ENCODE data around the gene KLK15.
"Not testable (repeated sequence)": the region's sequence is repeated elsewhere in the genome, so short reads cannot be mapped to it uniquely, and the experiment has no call there.

Gene KLK15

DNA sequence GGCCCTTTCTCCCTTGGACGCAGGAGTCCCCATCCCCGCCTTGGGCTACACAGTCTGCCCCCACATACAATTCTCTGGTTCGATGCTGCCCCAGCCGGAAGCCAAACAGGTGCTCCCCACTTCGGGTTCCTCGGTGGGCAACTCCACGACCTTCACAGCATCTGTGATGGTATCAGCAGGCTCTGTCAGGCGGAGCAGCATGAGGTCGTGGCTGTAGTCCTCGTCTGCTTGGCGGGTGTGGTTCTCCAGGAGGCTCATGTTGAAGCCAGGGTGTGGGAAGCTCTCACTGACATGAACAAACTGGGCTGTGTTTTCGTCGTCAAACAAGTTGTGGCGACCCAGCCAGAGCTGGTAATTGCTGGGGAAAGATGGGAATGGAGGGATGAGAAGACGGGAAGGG, 13.3 kb downstream of the KLK15 start:
- no peak for DNase-seq

DNA sequence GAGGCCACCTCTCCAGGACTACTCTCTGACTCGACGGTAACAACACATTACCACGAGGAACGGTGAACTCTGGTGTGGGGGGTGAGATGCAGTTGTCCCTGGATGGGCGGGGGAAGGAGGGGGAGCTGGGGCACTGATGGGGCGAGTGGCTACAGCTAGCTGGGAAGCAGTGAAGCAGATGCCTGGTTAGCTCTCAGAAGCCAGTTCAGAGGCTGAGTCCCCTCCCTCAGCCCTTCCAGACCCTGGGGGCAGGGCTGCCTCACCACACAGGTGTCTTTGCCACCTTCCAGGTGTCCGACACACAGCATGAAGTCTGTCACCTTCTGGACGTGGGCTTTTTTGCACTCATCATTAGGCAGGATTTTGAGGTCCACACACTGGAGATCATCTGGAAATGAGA, 13.7 kb downstream of the KLK15 start:
- no peak for DNase-seq

DNA sequence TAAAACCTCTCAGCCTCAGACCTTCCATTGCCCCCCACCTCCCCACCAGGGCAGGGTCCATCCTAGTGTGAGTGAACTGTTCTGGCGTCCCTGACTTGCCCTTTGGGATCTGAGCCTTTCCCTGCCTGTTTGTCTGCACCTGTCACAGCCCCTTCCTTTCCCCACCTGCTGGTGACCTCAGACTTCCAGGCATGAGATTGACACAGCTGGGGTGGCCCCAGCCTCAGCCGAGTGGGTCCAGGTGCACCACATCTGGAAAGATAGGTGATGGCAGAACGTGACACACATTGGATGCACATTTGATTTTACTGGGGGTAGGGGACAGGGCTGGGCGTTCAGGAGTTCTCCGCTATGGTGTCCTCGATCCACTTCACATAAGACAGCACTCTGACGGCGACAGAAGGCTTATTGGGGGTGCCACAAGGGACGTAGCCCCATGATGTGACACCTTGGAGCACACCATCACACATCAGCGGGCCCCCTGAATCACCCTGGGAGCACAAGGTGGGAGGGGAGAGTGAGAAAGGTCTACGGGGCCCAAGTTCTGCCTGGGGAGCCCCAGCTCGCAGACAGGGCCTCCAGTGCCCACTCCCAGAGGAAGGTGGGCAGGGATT, 14.4 kb downstream of the KLK15 start:
- DNase-seq: no peak

DNA sequence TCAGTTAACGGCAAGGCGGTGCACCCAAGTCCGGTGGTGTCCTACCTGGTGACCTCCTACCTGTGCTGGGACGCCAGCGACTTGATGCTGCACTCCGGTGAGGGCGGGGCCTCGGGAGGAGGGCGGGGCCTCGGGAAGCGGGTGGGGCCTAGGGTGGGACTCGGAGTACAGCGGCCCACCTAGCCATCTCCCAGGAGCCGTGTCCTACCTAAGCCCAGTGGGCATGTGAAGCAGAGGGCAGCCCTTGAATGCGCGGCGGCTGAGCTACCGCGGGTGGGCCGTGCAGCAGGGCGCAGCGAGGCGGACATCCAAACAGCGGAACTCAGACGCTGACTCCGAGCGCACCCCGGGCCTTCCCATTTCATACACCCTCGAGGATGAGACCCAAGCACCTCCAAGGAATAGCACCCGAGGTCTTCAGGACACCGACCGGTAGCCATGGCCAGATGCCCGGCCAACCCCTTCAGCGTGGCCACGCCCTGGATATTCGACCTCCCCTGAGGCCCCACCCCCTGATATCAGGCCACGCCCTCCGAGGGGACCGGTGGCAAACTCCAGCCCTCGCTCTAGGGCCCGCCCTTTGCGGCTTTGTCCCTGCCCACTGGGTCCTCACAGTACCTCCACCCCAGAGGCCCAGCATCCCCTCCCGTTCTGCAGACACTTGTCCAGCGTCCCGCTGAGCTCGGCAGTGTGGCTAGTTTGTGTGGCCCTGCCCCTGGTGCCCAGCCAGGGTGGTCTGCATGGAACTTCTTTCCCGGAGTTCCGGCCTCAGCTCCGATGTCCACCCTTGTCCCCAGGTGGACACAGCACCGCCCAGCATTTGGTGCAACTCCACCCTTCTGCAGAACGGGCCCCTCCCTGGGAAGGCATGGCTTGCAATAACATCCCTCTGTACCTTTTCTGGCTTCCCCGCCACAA, 15.2 kb downstream of the KLK15 start:
- DNase-seq: no peak

DNA sequence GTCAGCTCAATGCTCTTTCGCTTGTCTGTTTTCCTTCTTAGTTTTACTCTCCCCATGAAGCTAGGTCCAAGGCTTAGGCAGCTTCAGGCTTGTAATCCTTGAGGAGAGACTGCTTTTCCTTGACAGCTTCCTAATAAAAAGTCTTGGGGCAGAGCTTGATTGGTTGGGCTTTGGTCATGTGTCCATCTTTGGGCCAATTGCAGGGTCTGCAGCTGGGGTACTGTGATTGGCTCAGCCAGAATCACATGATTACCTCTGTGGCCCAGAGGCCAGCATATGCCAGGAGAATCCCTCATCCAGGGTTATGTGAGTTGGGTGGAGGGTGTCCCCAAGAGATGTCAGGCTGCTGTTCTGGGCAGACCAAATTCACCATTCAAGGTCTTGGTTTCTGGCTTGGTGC, 17.9 kb downstream of the KLK15 start:
- DNase-seq: no peak

DNA sequence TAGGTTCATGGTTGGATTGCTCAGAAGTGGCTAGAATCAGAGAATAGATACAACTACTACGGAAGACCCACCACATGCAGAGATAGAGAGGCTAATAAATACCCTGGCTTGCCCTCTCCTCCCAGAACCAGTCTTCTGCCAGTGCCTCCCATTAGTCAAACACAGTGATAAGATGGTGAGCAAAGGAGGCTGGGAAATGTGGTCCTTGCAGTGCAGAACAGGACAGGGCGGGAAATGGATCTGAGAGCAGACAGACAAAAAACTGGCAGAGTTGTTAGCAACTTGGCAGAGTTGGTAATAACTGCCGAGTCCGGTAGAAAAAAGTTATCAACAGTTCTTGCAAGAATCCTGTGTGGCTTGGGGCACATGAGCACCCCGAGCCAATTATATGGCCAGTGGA, 18.5 kb downstream of the KLK15 start:
- DNase-seq: no peak

DNA sequence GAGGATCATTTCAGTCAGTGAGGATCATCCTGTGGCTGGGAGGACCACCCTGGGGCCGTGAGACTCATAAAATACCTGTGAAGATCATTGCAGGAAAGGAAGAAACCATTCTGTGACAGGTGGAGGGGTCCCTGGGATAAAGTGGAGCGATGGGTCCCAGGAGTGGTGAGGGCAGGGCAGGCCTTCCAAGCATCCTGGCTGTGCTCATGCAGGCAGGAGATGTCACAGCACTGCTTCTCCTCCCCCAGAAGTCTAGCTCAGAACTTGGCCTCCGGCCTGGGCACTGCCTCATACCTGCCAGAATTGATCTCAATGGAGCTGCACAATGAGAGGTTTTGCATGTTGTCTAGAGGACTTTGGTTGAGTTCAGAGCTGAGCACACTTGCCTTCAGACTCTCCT, 20.9 kb downstream of the KLK15 start:
- DNase-seq: no peak

DNA sequence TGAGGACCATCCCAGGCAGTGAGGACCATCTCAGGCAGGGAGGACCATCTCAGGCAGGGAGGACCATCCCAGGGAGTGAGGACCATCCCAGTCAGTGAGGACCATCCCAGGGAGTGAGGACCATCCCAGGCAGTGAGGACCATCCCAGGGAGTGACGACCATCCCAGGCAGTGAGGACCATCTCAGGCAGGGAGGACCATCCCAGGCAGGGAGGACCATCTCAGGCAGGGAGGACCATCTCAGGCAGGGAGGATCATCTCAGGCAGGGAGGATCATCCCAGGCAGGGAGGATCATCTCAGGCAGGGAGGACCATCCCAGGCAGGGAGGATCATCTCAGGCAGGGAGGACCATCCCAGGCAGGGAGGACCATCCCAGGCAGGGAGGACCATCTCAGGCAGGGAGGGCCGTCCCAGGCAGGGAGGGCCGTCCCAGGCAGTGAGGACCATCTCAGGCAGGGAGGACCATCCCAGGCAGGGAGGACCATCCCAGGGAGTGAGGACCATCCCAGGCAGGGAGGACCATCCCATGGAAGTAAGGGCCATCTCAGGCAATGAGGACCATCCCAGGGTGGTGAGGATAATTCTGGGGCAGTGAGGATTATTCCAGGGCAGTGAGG, 21.6 kb downstream of the KLK15 start:
- not testable (repeated sequence) for DNase-seq

DNA sequence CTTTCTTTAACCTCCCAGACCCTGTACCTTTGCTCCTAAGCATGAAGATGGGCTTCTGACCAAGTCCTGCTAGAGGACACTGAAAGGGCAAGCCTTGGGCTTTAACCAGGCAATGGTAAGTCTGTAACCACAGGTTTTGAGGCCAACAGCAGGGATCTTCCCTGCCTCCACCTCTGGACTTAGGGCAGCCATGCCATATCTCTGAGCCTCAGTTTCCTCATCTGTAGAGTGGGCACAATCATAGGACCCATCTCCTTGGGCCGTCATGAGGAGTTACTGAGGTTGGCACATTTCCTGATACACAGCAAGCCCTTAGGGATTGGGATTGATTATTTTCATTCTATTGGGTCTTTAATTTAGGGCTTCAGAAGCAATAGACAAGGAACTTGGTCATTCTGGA, 24.5 kb downstream of the KLK15 start:
- no peak for DNase-seq

DNA sequence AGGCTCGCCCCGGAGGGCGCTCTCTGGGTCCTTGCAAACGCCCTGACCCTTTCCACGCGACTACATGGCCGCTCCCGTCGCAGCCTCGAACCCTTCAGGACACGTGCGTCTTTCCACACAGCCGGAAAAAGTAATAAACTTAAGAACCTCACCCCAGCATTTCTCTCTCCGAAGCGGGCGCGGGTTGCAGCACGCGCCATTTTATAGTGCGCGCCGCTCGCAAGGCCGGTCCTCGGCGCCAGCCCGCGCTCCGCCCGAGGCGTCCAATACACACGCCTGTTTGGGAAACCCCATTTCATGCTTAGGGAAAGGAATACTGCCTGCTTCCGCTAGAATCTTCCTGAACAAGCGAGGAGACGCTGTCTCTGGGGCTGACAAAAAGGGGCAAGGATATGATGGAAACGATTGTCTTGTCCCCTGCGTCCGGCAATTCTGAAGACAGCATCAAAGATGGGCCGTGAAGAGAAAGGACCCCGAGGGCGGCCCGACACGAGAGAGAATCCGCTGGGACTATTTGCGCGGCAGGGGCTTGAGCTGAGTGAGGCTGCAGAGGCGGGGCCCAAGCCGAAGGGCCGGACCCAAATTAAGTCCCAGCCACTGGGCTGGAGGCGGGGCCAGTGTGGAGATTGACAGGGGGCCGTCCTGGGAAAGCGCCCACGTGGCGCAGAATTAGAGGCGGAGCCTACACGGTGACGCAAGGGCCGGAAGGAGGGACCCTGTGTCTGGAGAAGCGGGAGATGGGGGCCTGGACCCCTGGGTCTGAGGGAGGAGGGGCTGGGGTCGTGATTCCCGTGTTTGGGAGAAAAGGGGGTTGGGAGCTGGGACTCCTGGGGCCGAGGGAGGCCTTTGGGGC, 28.7 kb downstream of the KLK15 start:
- peak; percentile 99 for DNase-seq

DNA sequence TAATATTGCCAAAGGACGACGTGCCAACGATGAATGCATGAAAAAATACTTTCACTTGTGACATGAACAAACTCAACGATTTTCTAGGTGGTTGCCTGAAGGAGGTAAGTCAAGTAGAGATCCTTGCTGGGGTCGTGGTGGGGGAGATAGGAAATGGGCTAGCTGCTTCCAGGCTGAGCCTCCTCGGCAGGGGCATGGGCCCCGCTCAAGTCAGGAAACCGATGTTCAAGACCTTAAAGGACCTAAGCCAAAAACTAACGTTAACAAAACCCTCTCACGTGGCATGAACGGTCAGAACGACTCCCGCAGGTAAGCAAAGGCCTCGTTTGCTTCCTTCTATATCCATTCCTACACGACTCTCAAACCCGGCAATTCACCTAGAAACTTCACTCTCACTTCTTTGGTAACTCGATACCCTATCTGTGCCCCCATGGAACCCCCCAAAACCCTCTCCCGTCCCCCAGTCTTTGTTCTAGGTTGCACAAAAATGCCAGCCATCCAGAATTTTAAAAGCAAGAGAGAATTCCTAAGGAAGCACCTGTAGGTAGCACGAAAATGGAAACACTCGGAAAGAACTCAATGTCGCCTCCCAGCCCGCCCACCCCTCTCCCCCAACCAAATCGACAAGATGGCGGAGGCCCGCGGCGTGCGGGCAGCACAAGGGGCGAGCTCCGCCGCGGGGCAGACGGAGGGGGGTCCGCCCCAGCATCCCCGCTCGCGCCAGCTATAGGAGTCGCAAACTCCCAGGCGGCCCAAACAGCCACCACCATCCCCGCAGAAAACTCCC, 29.5 kb downstream of the KLK15 start:
- DNase-seq: no peak

DNA sequence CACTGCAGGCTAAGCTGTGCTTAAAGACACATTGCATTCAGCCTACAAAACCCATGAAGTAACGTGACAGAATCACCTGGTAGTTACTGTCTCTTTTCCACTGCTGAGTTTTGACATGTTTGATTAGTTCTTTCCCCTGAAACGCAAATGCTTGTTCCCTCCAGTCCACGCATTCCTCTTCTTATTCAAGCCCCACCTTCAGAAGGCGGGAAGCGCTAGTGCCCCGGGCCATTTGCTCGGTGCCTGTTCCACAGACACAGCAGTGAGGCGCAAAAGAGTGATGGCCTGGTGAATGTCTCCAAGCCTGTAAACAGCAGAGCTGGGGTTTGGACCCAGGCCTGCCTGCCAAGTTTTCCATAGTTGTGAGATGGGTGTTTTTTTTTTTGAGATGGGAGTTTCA, 32.3 kb downstream of the KLK15 start:
- no peak for DNase-seq

DNA sequence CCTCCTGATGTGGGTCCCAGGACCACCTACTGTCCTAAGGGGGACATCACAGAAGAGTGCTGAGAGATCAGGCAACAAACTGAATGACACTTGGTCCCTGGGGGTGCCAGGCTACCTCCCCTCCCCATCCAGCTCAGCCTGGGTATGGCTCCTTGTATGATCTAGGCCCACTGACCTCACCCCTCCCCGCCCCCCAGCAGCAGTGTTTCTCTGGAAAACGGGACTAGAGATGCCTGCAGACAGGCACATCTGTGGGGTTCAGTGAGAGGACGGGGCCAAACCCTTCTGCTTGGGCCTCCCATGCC, 33.9 kb downstream of the KLK15 start:
- DNase-seq: no peak

DNA sequence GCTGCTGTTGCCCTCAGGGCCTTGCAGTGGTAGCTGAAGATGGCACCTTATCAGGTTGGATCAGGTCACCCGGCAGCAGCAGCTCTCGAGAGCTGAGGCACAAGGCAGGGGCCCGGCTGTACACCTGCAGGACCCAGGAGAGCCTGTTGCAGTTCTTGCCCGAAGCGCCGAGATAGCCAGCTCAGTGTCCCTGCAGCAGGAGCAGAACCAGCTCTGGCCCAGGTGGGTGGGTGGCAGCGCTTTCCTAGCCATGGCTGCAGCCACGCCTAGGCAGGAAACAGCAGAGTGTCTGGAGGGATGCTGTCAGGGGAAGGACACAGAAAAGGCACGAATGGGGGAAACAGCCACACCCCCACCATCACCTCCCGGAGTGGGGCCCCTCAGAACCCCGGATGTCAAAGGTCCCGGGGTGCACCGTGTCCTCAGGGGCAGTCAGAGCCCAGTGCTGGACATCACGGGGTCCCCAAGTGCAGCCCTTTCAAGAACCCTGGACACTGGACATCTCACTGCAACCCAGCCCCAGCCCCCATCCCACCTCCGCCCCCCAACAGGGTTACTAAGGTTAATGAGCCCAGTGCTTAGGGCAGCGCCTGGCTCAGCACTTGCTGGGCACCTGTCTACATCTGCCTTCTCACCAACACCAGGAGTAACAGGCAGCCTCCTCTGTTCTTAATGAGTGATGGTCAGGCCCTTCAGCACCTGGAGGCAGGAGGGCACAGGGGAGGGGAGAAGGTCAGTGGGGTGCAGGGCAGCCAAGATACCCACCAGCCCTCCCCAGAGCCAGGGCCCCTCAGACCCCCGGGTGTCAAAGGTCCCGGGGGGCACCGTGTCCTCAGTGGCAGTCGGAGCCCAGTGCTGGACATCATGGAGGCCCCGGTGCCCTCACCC, 34.5 kb downstream of the KLK15 start:
- DNase-seq: no peak

DNA sequence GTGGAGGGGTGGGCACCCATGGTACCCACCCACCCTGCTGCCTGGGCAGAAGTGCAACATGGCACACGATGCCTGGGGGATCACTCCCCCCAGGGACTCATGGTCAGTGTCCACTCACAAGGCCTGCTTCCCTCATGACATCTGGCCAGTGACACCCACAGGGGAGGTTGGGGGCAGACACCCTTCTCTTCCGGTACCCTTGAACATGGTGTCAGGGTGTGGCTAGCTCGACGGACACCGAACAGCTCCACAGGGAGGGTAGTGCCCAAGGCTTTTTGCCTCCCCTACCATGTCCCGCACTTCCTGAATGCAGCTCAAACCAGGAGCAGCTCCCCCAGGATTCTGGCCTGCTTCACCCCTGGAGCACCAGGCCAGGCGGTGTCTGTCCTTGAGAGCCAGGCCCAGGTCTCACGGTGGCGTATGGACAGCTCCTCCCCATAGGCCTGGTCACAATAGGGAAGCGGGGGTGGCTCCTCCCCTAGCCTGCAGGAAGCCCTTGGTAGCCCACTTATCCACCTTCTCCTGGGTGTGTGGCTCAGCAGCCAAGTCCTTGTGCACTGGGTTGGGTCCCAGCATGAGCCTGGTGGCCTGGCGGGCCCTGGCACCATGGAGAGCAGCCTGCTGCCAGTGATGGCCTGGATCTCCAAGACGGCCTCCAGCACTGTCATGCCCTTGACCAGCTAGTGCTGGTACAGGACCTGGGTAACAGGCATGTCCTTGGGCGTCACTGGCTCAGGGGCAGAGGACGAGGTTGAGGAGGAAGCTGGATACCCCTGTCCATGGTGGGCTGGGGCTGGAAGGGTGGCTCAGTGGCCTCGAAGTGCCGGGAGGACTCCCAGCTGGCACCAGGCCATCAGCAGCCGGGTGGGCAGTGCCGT, 35.4 kb downstream of the KLK15 start:
- DNase-seq: no peak

DNA sequence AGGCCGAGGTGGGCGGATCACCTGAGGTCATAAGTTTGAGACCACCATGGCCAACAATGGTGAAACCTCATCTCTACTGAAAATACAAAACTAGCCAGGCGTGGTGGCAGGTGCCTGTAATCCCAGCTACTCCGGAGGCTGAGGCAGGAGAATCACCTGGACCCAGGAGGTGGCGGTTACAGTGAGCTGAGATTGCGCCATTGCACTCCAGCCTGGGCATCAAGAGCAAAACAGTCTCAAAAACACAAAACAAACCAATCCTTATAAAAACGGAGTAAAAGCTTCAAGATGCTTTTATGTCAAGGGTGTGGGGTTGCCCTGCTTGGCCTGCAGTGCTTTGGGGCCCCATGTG, 36.0 kb downstream of the KLK15 start:
- no peak for DNase-seq

DNA sequence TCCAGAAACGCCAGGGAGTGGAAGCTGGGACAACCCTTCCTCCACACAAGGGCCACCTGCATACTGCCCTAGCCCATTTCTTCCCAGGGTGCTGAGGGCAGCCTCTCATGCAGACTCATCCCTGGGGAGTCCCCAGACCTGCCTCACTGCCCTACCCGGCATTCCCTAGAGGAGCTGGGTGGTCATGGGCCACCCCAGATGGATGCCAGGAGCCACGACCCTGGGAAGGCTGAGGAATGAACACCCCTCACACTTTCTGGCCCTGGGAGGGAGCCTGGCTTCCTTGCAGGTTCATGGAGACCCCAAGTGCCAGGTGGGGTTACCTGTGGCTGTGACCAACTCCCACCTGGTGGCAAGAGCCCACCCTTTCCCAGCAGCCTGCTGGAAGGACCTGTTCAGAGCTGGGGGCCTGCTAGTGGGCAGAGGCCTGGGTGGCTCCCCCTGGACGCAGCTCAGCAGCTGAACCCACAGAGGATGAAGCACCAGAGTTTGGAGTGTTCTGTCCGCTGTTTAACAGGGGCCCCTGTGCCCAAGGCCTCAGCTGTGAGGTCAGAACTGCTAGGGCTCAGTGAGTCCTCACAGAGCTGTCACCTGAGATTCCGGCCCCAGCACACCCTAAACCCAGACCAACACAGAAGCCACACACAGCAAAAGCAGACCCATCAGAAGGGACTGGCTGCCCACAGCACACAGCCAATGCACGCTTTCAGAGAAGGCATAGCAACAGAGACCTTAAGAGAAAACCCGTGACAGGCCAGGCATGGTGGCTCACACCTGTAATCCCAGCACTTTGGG, 36.5 kb downstream of the KLK15 start:
- DNase-seq: no peak

DNA sequence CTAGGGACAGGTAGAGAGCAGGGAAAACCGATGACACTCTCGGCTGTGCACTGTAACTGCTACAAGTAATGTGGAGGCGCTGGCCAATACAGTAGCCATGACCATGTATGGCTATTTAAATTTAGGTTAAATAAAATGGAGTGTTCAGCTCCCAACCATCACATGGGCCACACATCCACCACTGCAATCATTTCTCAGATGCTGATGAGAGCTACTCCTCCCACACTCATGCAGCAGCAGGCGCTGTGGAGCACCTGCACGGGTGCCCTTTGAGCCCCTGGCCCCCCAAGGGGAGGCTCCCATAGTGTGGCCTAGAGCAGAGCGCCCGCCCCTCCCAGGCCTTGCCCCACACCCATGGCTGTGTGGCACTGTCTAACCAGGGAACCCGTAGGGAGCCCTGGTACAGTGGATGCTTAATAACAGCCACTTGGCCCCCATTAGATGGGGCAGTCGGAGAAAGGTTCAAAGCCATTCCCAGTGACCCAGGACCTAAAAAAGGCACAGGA, 37.2 kb downstream of the KLK15 start:
- no peak for DNase-seq

DNA sequence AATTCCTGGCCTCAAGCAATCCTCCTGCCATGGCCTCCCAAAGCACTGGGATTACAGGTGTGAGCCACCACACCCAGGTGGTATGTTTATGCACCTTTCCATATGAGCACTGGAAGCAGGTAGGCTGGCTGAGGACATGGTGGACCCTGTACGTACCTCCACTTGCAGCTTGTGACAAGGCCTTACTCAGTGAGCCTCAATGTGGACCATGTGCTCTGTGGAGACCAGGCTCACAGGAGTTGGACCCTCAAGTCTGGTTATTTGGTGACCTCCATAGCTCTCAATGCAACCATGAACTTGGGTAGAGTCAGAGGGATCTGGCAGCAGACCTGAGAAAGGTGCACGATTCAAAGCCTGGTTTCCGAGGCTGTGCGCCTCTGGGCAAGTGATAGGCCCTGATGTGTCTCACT, 37.7 kb downstream of the KLK15 start:
- DNase-seq: no peak
